ENCODE results near the gene SLU7. TPM values are rescaled to one million over a fixed set of nuclear protein-coding genes. Genes with fewer than 3 reads are reported as not detected.

SLU7 gene
- total RNA-seq, 1 donor from 2014 or later = 55.1 TPM

- no peaks in the 10 kb centered on the region for H3K27me3 ChIP-seq (ENCODE audit: low read depth)
- no peak for ATAC-seq
- no peaks in the 10 kb centered on the region for H3K9me3 ChIP-seq
- TF ChIP-seq CTCF (IDR thresholded peaks at IDR 0.05) = no peak
- peaks cover 15% of the 10 kb centered on the region for H3K4me1 ChIP-seq
- no peak for DNase-seq
- H3K4me3 ChIP-seq = no peak overlapping the region
- intact Hi-C loops (cut with DNase I) = no loop called here
- H3K27ac ChIP-seq = no peak overlapping the region
- no peaks in the 10 kb centered on the region for H3K36me3 ChIP-seq
Observed at GRCh38 chr5:160367261-160367660, 51.6 kb downstream of the SLU7 start.

- ATAC-seq (no peak), DNase-seq (no peak)
- H3K4me1 ChIP-seq = peaks cover 15% of the 10 kb centered on the region
- no peaks in the 10 kb centered on the region for H3K27me3 ChIP-seq (ENCODE audit: low read depth)
- no peaks in the 10 kb centered on the region for H3K36me3 ChIP-seq
- no peak overlapping the region for H3K27ac ChIP-seq
- no peak for TF ChIP-seq CTCF (IDR thresholded peaks at IDR 0.05)
- intact Hi-C loops (cut with DNase I) = no loop called here
- no peak overlapping the region for H3K4me3 ChIP-seq
- H3K9me3 ChIP-seq = no peaks in the 10 kb centered on the region
Observed at GRCh38 chr5:160366230-160366629, 52.7 kb downstream of the SLU7 start.

GRCh38 chr5:160363660-160364395 is 55.1 kb downstream of the SLU7 start:
- intact Hi-C loops (cut with DNase I) = no loop called here
- H3K27ac ChIP-seq = peak overlapping the region; percentile 60

GRCh38 chr5:160363211-160363610 is 55.7 kb downstream of the SLU7 start:
- Histone ChIP-seq H3K36me3 (no peaks in the 10 kb centered on the region), H3K4me3 (no peak overlapping the region), H3K9me3 (no peaks in the 10 kb centered on the region), H3K27ac (peak overlapping the region; percentile 60), H3K27me3 (ENCODE audit: low read depth) (no peaks in the 10 kb centered on the region), H3K4me1 (peaks cover 37% of the 10 kb centered on the region)
- ATAC-seq (no peak), DNase-seq (no peak)
- TF ChIP-seq CTCF (IDR thresholded peaks at IDR 0.05) = no peak
- intact Hi-C loops (cut with DNase I) = no loop called here

More at GRCh38 chr5:160363660-160364395, 55.1 kb downstream of the SLU7 start:
- ATAC-seq = no peak
- no peak for TF ChIP-seq CTCF (IDR thresholded peaks at IDR 0.05)
- Histone ChIP-seq H3K27me3 (ENCODE audit: low read depth) (no peaks in the 10 kb centered on the region), H3K4me1 (peaks cover 37% of the 10 kb centered on the region), H3K4me3 (no peak overlapping the region), H3K36me3 (no peaks in the 10 kb centered on the region), H3K9me3 (no peaks in the 10 kb centered on the region)
- no peak for DNase-seq

GRCh38 chr5:160361624-160362228 is 57.2 kb downstream of the SLU7 start:
- Histone ChIP-seq H3K9me3 (no peaks in the 10 kb centered on the region), H3K27me3 (ENCODE audit: low read depth) (no peaks in the 10 kb centered on the region), H3K4me1 (peaks cover 43% of the 10 kb centered on the region), H3K36me3 (no peaks in the 10 kb centered on the region), H3K27ac (no peak overlapping the region), H3K4me3 (no peak overlapping the region)
- DNase-seq = no peak
- TF ChIP-seq CTCF (IDR thresholded peaks at IDR 0.05) = no peak
- no peak for ATAC-seq
- intact Hi-C loops (cut with DNase I) = no loop called here
